Thoracic aorta (tissue), 2 donors: ENCODE data around the gene METTL21A. TPM values are rescaled to one million over a fixed set of nuclear protein-coding genes. Genes with fewer than 3 reads are reported as not detected.
"Not testable (repeated sequence)": the region's sequence is repeated elsewhere in the genome, so short reads cannot be mapped to it uniquely, and the experiment has no call there.

ENCODE experiments used
- ATAC-seq: fragments of 150-250 bp; one replicate; pipeline ENCODE4 v1.8.0; 2017; ENCODE audit warnings: low read depth; ENCODE audit not compliant: insufficient number of reproducible peaks, low FRiP score
- DNase-seq: peaks from one replicate; pipeline ENCODE4 v3.0.0-alpha.2; 2020; ENCODE audit warnings: low spot score
- H3K27ac ChIP-seq, 2 donors: fragments of 200-600 bp; sonication (generic); 1 replicate in 1 of 2; 2 replicates in 1 of 2; pipeline ENCODE4 v1.5.1; 2016; ENCODE audit warnings: mild to moderate bottlenecking in 2 of 2, moderate library complexity in 2 of 2
- H3K27me3 ChIP-seq: fragments of 200-600 bp; sonication (generic); replicated peaks from 2 replicates; pipeline ENCODE4 v1.6.0; 2016; ENCODE audit warnings: mild to moderate bottlenecking; ENCODE audit not compliant: insufficient read depth
- H3K36me3 ChIP-seq: fragments of 200-600 bp; sonication (generic); one replicate; pipeline ENCODE4 v1.5.1; 2016
- H3K4me1 ChIP-seq, 2 donors: fragments of 200-600 bp; sonication (generic); 1 replicate in 1 of 2; 2 replicates in 1 of 2; pipeline versions ENCODE4 v1.5.1 to v1.6.0; 2016; ENCODE audit warnings: low read depth in 2 of 2, mild to moderate bottlenecking in 1 of 2; ENCODE audit not compliant: control insufficient read depth in 1 of 2
- H3K4me3 ChIP-seq: fragments of 200-600 bp; sonication (generic); 2 replicates; pipeline ENCODE4 v1.5.1; 2016; ENCODE audit warnings: mild to moderate bottlenecking
- H3K9me3 ChIP-seq: fragments of 200-600 bp; sonication (generic); 2 replicates; pipeline ENCODE4 v1.5.1; 2016
- total RNA-seq, 2 donors: library from RNA; depleted of rRNA; stranded (reverse); fragments of >200 nt; gene quantifications; one replicate each; pipeline versions ENCODE4 v1.1.0 to v1.2.3, GENCODE V29; 2016
- TF ChIP-seq, protein P1 (sequence below): fragments of 200-600 bp; sonication (generic); IDR thresholded peaks from one replicate; pipeline ENCODE4 v1.5.1; 2019; ENCODE audit warnings: antibody characterized with exemption

The METTL21A gene
- total RNA-seq, 2 donors from 2014 or later: 3.5 to 33.7 TPM

DNA sequence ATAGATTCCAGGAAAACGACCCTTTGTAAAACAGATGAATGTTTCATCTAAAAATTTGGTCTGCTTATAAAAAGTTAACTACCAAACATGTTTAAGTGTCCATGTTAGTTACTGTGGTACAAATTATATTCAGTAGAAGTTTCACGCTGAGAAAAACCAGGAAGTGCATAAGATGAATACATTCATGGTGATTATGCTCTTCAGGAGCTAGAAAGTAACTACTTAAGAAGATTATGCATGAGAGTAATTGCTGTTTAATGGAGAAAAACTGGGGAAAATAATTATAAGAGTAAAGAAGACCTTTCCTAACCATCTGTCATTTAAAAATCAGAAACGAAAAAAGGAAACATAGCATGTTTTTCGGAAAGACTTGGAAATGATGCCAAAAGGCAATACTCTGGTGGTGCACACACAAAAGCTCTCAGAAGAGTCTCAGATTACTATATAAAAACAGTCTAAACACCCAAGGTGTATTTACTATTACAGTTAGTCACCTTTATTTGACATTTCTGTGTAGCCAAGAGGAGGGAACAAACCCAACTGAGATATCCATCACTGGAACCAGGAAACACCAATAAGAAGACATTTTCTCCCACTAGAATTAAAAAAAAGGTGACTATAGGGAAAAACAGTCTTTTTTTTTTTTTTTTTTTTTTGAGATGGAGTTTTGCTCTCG is 38.8 kb upstream of the METTL21A start:
- Histone ChIP-seq H3K36me3 (no peaks in the 10 kb centered on the region), H3K9me3 (no peaks in the 10 kb centered on the region), H3K27ac (no peak overlapping the region), H3K27me3 (no peaks in the 10 kb centered on the region), H3K4me3 (no peak overlapping the region), H3K4me1 (no peaks in the 10 kb centered on the region)
- ATAC-seq: no peak
- TF ChIP-seq, protein P1, sequence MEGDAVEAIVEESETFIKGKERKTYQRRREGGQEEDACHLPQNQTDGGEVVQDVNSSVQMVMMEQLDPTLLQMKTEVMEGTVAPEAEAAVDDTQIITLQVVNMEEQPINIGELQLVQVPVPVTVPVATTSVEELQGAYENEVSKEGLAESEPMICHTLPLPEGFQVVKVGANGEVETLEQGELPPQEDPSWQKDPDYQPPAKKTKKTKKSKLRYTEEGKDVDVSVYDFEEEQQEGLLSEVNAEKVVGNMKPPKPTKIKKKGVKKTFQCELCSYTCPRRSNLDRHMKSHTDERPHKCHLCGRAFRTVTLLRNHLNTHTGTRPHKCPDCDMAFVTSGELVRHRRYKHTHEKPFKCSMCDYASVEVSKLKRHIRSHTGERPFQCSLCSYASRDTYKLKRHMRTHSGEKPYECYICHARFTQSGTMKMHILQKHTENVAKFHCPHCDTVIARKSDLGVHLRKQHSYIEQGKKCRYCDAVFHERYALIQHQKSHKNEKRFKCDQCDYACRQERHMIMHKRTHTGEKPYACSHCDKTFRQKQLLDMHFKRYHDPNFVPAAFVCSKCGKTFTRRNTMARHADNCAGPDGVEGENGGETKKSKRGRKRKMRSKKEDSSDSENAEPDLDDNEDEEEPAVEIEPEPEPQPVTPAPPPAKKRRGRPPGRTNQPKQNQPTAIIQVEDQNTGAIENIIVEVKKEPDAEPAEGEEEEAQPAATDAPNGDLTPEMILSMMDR: no peak
- DNase-seq: no peak

DNA sequence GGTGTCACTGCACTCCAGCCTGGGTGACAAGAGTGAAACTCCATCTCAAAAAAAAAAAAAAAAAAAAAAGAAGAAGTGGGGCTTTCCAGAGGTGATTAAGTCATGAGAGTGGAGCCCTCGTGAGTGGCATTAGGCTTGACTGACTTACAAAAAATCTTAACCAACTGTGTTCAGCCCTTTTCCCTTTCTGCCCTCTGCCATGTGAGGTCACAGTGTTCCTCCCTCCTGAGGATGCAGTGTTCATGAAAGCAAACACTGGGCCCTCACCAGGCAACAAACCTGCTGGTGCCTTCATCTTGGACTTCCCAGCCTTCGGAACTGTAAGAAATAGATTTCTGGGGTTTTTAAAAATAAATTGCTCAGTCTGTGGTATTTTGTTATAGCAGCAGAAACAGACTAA is 37.0 kb upstream of the METTL21A start:
- DNase-seq: no peak
- no peak overlapping the region for H3K27ac ChIP-seq
- TF ChIP-seq, protein P1: no peak
- no peaks in the 10 kb centered on the region for H3K36me3 ChIP-seq
- no peaks in the 10 kb centered on the region for H3K4me1 ChIP-seq
- H3K4me3 ChIP-seq: no peak overlapping the region
- H3K9me3 ChIP-seq: no peaks in the 10 kb centered on the region
- H3K27me3 ChIP-seq: no peaks in the 10 kb centered on the region
- ATAC-seq: no peak

DNA sequence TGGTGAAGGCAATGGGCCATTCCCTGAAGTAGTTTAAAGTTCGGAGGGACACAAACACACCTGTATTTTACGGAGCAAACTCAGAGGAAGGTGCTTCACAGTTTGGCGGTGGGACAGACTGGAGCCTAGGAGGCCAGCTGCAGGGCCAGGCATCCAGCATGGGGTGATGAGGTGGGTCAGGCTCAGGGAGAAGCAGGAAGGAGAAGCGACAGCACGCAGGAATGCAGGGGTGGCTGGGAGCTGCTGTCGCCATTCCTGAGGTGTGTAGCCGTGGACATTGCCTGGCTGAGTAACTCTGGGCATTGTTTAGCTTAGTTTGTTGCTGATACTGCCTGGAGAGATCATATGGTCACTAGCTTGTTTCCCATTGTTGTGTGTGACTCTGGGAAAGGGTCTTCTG is 35.8 kb upstream of the METTL21A start:
- H3K27ac ChIP-seq: no peak overlapping the region

DNA sequence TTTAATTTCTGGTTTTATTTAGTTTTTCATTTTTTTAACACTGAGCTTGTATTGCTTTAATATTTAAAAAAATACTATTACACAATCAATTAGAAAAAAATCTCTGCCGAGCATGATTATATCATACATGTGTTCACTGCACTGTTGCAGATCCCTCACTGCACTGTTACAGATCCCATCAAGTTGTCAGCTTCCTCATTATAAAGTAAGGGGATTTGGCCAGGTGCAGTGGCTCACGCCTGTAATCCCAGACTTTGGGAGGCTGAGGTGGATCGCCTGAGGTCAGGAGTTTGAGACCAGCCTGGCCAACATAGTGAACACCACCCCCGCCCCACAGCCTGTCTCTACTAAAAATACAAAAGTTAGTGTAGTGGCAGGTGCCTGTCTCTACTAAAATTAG is 33.0 kb upstream of the METTL21A start:
- no peak for ATAC-seq

More for the DNA sequence above, 35.8 kb upstream of the METTL21A start:
- Histone ChIP-seq H3K4me3 (no peak overlapping the region), H3K4me1 (no peaks in the 10 kb centered on the region), H3K9me3 (no peaks in the 10 kb centered on the region), H3K36me3 (no peaks in the 10 kb centered on the region), H3K27me3 (no peaks in the 10 kb centered on the region)
- ATAC-seq: no peak
- DNase-seq: no peak
- TF ChIP-seq, protein P1: no peak

DNA sequence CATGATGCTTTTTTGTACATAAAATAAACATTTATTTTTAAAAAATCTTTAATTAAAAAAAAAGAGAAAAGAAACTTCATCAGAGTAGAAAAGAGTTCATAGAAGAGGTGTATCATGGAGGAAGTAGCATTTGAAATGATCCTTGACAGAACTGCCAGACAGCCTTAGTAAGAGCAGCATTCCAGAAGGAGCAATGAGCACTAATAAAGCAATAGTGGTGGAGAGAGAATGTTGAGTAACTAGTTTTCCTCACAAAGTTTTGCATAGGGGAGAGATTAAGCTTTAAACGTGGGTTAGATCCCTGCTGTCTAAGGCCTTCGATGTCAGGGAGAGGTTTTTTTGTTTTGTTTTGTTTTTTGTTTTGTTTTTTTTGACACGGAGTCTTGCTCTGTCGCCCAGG is 29.8 kb upstream of the METTL21A start:
- ATAC-seq (no peak), DNase-seq (no peak)
- TF ChIP-seq, protein P1: no peak
- no peaks in the 10 kb centered on the region for H3K27me3 ChIP-seq
- no peak overlapping the region for H3K27ac ChIP-seq
- no peaks in the 10 kb centered on the region for H3K4me1 ChIP-seq
- no peaks in the 10 kb centered on the region for H3K9me3 ChIP-seq
- H3K36me3 ChIP-seq: no peaks in the 10 kb centered on the region
- no peak overlapping the region for H3K4me3 ChIP-seq

More for the DNA sequence above, 33.0 kb upstream of the METTL21A start:
- Histone ChIP-seq H3K36me3 (no peaks in the 10 kb centered on the region), H3K9me3 (no peaks in the 10 kb centered on the region), H3K4me3 (no peak overlapping the region), H3K4me1 (no peaks in the 10 kb centered on the region), H3K27me3 (no peaks in the 10 kb centered on the region), H3K27ac (no peak overlapping the region)
- TF ChIP-seq, protein P1: no peak
- no peak for DNase-seq

DNA sequence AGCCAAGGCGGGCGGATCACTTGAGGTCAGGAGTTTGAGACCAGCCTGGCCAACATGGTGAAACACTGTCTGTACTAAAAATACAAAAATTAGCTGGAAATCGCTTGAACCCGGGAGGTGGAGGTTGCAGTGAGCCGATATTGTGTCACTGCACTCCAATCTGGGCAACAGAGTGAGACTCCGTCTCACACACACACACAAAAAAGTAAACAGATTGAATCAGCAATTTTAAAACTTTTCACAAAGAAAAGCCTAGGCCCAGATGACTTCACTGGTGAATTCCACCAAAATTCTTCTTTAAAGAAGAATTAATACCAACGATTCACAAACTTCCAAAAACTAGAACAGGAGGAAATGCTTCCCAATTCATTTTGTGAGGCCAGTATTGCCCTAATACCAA is 21.4 kb upstream of the METTL21A start:
- H3K36me3 ChIP-seq, H3K4me3 ChIP-seq, H3K27me3 ChIP-seq, H3K27ac ChIP-seq, DNase-seq, H3K9me3 ChIP-seq, H3K4me1 ChIP-seq, ATAC-seq: not testable (repeated sequence)
